IgD-negative memory B cell (primary cell): ENCODE measurements around the gene NBEA. TPM values are rescaled to one million over a fixed set of nuclear protein-coding genes. Genes with fewer than 3 reads are reported as not detected.
A peak's percentile ranks its signal among the peaks of the same experiment; 100 is the strongest.
"Not testable (repeated sequence)": the region's sequence is repeated elsewhere in the genome, so short reads cannot be mapped to it uniquely, and the experiment has no call there.

Experiments used
- H3K27ac Mint-ChIP-seq, 3 donors: one replicate each; pipeline ENCODE4 v1.8.0; 2020 to 2022; ENCODE audit warnings: mild to moderate bottlenecking in 3 of 3, mixed read lengths in 3 of 3, moderate library complexity in 1 of 3
- H3K27me3 Mint-ChIP-seq: one replicate; pipeline ENCODE4 v1.8.0; 2021; ENCODE audit warnings: mixed read lengths
- H3K36me3 Mint-ChIP-seq: one replicate; pipeline ENCODE4 v1.8.0; 2020; ENCODE audit warnings: mild to moderate bottlenecking, mixed read lengths
- H3K4me1 Mint-ChIP-seq, 3 donors: one replicate each; pipeline ENCODE4 v1.8.0; 2020 to 2022; ENCODE audit warnings: mixed read lengths in 3 of 3, mild to moderate bottlenecking in 1 of 3
- H3K4me3 Mint-ChIP-seq, 4 donors: one replicate each; pipeline ENCODE4 v1.8.0; 2020 to 2022; ENCODE audit warnings: mild to moderate bottlenecking in 4 of 4, mixed read lengths in 4 of 4, moderate library complexity in 3 of 4
- H3K9me3 Mint-ChIP-seq, 3 donors: one replicate each; pipeline ENCODE4 v1.8.0; 2020 to 2021; ENCODE audit warnings: mixed read lengths in 3 of 3, mild to moderate bottlenecking in 1 of 3
- polyA plus RNA-seq: library from polyadenylated mRNA; unstranded; fragments of 300-500 nt; fragmentation: Illumina TruSeq; gene quantifications from one replicate; pipeline ENCODE4 v1.2.3, GENCODE V29; 2021

NBEA gene
- polyA plus RNA-seq, 1 donor from 2014 or later: 0.61 TPM

DNA sequence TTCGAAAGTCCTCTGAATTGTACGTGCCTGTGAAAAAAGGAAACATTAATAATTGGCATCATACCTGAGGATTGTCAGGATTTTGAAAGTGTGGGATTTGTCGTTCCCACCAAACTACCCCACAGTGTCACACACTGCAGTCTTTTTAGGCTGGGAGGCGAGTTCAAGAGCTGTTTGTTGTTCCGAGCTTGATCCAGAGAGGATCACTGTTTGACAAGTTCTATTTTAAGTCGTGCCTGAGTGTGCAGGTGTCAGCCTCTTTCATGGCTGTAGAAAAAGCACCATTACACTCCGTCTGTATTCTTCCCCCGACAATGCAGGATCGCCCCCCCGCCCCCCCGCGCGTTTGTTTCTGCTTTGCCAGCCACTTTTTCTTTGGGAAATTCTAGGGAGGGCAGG, 635 bp upstream of the NBEA start:
- Mint-ChIP-seq H3K27ac (peak overlapping the region in 2 of 3 donors; percentile 59 to 70), H3K4me1 (peaks cover 12 to 22% (median 14%) of the 10 kb centered on the region in 3 donors), H3K4me3 (peak overlapping the region; percentile 76 to 97 (median 95)), H3K9me3 (no peaks in the 10 kb centered on the region), H3K36me3 (peaks cover 2% of the 10 kb centered on the region), H3K27me3 (peaks cover 15% of the 10 kb centered on the region)

DNA sequence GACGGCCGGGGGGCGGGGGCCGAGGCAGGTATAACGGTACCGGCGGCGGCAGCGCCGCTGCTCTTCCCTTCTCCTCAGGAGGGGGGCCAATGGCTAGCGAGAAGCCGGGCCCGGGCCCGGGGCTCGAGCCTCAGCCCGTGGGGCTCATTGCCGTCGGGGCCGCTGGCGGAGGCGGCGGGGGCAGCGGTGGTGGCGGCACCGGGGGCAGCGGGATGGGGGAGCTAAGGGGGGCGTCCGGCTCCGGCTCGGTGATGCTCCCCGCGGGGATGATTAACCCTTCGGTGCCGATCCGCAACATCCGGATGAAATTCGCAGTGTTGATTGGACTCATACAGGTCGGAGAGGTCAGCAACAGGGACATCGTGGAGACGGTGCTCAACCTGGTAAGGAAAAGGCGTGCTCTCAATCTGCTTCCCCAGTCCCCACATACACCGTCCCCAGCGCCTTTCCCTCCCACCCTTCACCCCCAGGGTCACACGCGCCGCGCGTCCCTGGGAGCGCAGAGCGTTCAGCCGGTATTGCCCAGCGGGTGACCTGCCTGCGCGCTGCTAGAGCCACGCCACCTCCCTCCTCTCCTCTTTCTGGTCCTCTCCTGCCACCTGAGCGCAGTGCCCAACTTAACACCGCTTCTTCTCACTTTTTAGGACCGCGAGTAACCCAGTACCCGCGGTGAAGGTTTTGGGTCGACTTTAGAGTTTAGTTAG, 814 bp downstream of the NBEA start:
- H3K4me3 Mint-ChIP-seq: peak overlapping the region; percentile 76 to 97 (median 95)
- H3K27me3 Mint-ChIP-seq: peaks cover 11% of the 10 kb centered on the region
- peaks cover 12 to 22% (median 14%) of the 10 kb centered on the region in 3 donors for H3K4me1 Mint-ChIP-seq
- no peaks in the 10 kb centered on the region for H3K9me3 Mint-ChIP-seq
- H3K27ac Mint-ChIP-seq: peak overlapping the region; percentile 2 to 84 (median 48)
- peaks cover 3% of the 10 kb centered on the region for H3K36me3 Mint-ChIP-seq

DNA sequence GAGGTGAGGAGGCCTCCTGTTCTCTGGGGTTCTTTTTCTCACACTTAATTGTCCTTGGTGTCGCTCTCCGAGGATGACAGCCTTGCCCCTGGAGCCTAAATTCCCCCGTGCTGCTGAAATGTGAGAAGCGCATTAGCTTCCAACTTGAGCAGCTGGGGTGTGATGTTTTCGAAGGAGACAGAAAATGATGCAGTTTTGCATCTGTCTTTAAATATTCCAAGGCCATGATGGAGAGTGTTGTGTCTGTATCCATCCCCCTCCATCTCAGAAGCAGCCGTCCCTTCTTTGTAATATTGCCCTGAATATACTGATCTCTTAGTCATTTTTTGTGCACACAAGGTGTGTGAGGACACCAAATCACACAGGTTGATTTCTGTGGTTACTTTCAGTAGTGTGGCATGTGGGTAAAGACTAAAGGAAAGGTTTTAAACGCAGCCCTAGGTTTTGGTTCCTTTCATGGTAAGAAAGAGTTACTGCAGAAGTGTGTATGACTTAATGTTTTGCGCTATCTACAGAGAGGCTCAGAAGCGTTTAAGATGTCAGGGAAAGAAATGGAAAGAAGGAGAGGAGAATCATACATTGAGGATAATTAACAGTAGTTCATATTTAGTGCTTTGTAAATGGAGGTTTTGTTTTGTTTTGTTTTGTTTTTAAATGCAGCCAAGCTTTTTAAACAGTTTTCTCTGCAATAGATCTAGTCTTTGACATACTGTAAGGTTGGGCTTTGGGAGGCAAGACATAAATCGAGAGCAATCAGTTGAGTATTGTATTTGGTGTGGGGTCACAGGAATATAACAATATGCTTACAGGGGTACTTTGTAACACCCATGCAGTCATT, 1.6 kb downstream of the NBEA start:
- H3K9me3 Mint-ChIP-seq: no peaks in the 10 kb centered on the region
- H3K27ac Mint-ChIP-seq: peak overlapping the region; percentile 2 to 84 (median 48)
- peak overlapping the region; percentile 76 to 97 (median 95) for H3K4me3 Mint-ChIP-seq
- H3K36me3 Mint-ChIP-seq: peaks cover 3% of the 10 kb centered on the region
- peaks cover 12 to 22% (median 17%) of the 10 kb centered on the region in 3 donors for H3K4me1 Mint-ChIP-seq
- peaks cover 11% of the 10 kb centered on the region for H3K27me3 Mint-ChIP-seq

DNA sequence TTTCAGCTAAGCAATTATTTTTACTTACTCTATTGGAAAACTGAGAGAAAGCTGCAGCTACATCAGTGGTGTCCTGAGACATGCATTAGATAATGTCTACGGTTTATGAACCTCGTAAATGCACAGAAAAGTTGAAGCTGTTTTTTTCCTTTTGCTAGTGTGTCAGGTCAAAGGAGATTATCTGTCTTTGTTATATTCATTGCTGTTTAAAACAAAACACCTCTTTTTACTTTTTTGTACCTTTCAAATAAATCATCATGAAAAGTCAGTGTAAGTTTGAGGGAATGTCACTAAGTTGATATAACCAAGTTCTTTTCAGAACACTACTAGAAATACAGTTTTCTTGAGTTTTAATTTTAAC, 2.2 kb downstream of the NBEA start:
- Mint-ChIP-seq H3K4me1 (peaks cover 12 to 22% (median 17%) of the 10 kb centered on the region in 3 donors), H3K36me3 (peaks cover 3% of the 10 kb centered on the region), H3K9me3 (no peaks in the 10 kb centered on the region), H3K27me3 (peaks cover 11% of the 10 kb centered on the region), H3K4me3 (peak overlapping the region in 1 of 4 donors; percentile 76), H3K27ac (no peak overlapping the region)

DNA sequence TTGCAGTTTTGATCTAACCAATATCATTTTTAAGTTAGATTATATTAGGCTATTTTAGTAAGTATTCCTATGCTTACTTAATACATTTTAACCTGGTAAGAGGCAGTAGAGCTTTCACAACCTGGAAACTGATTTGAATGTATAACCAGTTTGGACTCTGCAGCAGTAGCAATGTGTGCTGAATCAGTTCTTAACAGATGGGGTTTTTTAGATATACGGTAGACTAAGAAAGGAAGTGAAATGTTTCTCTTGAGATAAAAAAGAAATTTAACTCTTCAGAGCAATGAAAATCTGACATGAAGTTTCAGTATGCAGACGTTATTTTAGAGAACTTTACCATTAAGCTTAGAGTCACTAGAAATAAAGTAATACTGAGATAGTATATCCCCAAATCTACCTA, 2.7 kb downstream of the NBEA start:
- Mint-ChIP-seq H3K27me3 (peaks cover 11% of the 10 kb centered on the region), H3K9me3 (no peaks in the 10 kb centered on the region), H3K36me3 (peaks cover 3% of the 10 kb centered on the region), H3K4me3 (no peak overlapping the region), H3K27ac (no peak overlapping the region), H3K4me1 (peaks cover 12 to 22% (median 17%) of the 10 kb centered on the region in 3 donors)

DNA sequence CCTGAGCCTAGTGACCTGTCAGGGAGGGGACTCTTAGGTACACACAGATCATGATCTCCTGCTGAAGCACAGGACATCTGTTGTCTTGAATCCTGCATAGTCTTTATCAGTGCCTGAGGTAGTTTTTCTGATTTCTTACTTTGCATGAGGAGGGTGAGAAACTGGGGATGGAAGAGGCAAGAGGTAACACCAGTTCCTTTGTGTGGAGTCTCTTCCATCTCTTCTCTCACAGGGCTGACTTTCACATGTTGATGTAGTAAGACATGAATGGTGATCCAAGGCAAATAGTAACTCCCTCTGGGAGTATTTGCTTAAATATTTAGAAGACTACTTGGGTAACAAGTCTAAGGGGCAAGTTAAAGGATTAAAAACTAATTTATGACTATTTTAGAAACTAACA, 9.5 kb downstream of the NBEA start:
- Mint-ChIP-seq H3K9me3 (peaks cover 0 to 2% (median 0%) of the 10 kb centered on the region in 3 donors), H3K4me1 (peaks cover 0 to 4% (median 0%) of the 10 kb centered on the region in 3 donors), H3K36me3 (peaks cover 7% of the 10 kb centered on the region), H3K27ac (no peak overlapping the region), H3K4me3 (no peak overlapping the region), H3K27me3 (no peaks in the 10 kb centered on the region)

DNA sequence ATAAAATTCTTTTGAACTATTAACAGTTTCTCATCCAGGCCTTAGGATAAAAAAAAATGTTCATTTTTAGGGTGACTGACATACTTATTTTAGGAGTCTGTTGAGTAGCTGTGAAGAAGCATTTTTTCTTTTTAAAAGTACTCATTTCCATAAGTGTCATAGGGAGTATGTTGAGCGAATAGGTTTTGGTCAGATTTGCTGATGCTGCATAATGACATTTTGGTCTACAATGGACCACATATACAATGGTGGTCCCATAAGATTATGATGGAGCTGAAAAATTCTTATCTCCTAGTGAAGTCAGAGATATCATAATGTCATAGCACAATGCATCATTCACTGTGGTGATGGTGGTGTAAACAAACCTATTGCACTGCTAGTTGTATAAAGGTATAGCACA, 17.4 kb downstream of the NBEA start:
- no peaks in the 10 kb centered on the region for H3K9me3 Mint-ChIP-seq
- H3K4me3 Mint-ChIP-seq: no peak overlapping the region
- peaks cover 0 to 2% (median 0%) of the 10 kb centered on the region in 3 donors for H3K4me1 Mint-ChIP-seq
- H3K27ac Mint-ChIP-seq: no peak overlapping the region
- H3K27me3 Mint-ChIP-seq: no peaks in the 10 kb centered on the region
- H3K36me3 Mint-ChIP-seq: peaks cover 2% of the 10 kb centered on the region

DNA sequence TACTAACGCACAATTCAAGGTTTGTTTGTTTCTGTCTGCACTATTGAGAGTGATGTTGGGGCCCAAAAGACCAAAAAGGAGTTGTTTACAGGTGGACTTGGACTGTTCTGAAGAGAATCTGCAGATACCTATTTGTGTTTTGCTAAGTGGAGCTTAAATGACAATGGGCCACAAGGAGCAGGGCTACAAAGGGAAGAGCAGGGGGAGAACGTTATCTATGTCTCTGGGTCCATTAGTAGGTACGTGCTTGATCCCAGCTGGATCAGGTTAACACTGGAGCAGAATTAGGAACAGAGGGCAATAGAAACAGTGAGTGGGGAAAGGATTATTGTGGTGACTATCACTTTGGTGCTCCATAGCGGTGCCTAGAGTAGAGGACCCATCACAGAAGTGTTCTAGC, 22.5 kb downstream of the NBEA start:
- Mint-ChIP-seq H3K36me3 (no peaks in the 10 kb centered on the region), H3K4me3 (no peak overlapping the region)

DNA sequence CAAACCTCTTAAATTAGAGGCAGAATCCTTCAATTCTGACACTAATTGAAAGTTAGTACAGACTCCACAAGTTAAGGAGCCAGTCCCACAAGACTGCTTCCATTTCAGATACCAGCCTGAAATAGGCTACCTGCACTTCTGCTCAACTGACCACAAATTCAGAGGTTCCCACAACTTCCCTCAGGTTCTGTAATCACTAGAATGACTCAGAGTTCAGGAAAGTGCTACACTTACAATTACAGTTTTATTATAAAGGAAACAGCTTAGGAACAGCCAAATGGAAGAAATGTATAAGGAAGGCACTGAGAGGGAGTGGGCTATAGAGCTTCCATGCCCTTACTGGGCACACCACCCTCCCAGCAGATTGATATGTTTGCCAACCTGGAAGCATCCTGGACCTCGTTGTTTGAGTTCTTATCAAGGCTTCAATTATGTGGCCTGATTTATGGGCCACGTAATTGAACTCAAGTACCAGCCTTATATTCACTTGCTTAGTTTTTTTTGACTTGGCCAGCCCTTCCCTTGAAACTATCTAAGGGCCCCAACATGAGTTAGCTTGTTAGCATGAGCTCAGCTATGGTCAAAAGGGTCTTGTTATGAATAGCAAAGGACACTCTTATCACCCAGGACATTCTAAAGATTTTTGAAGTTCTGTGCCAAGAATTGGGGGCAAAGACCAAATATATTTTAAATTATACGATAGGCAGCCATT, 25.9 kb downstream of the NBEA start:
- Mint-ChIP-seq H3K4me3 (no peak overlapping the region), H3K27me3 (no peaks in the 10 kb centered on the region), H3K27ac (no peak overlapping the region), H3K9me3 (peaks cover 5 to 6% (median 6%) of the 10 kb centered on the region in 3 donors), H3K4me1 (peaks cover 0 to 1% (median 1%) of the 10 kb centered on the region in 3 donors), H3K36me3 (peaks cover 2% of the 10 kb centered on the region)

More for the DNA sequence above, 22.5 kb downstream of the NBEA start:
- Mint-ChIP-seq H3K4me1 (peaks cover 0 to 2% (median 1%) of the 10 kb centered on the region in 3 donors), H3K27ac (no peak overlapping the region), H3K9me3 (no peaks in the 10 kb centered on the region), H3K27me3 (no peaks in the 10 kb centered on the region)

DNA sequence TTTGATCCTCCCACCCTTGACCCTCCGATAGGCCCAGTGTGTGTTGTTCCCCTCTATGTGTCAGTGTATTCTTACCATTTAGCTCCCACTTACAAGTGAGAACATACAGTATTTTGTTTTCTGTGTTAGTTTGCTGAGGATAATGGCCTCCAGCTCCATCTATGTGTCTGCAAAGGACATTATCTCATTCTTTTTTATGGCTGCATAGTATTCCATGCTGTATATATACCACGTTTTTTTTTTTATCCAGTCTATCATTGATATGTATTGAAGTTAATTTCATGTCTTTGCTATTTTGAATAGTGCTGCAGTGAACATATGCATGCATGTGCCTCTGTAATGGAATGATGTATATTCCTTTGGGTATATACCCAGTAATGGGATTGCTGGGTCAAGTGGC, 27.5 kb downstream of the NBEA start:
- H3K36me3 Mint-ChIP-seq, H3K9me3 Mint-ChIP-seq, H3K4me3 Mint-ChIP-seq, H3K27ac Mint-ChIP-seq, H3K4me1 Mint-ChIP-seq, H3K27me3 Mint-ChIP-seq: not testable (repeated sequence)

DNA sequence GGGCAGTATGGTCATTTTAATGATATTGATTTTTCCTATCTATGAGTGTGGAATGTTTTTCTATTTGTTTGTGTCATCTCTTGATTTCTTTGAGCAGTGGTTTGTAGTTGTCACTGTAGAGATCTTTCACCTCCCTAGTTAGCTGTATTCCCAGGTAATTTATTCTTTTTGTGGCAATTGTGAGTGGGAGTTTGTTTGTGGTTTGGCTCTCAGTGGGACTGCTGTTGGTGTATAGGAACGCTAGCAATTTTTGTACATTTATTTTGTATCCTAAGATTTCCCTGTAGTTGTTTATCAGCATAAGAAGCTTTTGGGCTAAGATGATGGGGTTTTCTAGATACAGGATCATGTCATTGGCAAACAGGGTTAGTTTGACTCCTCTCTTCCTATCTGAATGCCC, 28.9 kb downstream of the NBEA start:
- Mint-ChIP-seq H3K27ac (no peak overlapping the region), H3K36me3 (peaks cover 3% of the 10 kb centered on the region), H3K4me1 (peaks cover 0 to 1% (median 1%) of the 10 kb centered on the region in 3 donors), H3K4me3 (no peak overlapping the region), H3K9me3 (peaks cover 6 to 10% (median 9%) of the 10 kb centered on the region in 3 donors), H3K27me3 (no peaks in the 10 kb centered on the region)

DNA sequence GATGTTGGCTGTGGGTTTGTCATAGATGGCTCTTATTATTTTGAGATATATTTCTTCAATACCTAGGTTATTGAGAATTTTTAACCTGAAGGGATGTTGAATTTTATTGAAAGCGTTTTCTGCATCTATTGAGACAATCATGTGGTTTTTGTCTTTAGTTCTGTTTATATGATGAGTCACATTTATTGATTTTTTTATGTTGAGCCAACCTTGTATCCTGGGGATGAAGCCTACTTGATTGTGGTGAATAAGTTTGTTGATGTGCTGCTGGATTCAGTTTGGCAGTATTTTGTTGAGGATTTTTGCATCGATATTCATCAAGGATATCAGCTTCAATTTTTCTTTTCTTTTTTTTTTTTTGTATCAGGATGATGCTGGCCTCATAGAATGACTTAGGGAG, 29.4 kb downstream of the NBEA start:
- peaks cover 6 to 10% (median 10%) of the 10 kb centered on the region in 3 donors for H3K9me3 Mint-ChIP-seq
- H3K36me3 Mint-ChIP-seq: peaks cover 3% of the 10 kb centered on the region
- no peaks in the 10 kb centered on the region for H3K27me3 Mint-ChIP-seq
- no peak overlapping the region for H3K4me3 Mint-ChIP-seq
- peaks cover 0 to 1% (median 1%) of the 10 kb centered on the region in 3 donors for H3K4me1 Mint-ChIP-seq
- no peak overlapping the region for H3K27ac Mint-ChIP-seq

DNA sequence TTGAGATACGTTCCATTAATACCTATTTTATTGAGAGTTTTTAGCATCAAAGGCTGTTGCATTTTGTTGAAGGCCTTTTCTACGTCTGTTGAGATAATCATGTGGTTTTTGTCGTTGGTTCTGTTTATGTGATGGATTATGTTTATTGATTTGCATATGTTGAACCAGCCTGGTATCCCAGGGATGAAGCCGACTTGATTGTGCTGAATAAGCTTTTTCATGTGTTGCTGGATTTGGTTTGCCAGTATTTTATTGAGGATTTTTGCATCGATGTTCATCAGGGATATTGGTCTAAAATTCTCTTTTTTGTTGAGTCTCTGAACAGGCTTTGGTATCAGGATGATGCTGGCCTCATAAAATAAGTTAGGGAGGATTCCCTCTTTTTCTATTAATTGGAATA, 43.1 kb downstream of the NBEA start:
- H3K27me3 Mint-ChIP-seq, H3K36me3 Mint-ChIP-seq, H3K4me3 Mint-ChIP-seq, H3K27ac Mint-ChIP-seq, H3K4me1 Mint-ChIP-seq: not testable (repeated sequence)
- H3K9me3 Mint-ChIP-seq: peaks cover 9 to 21% (median 13%) of the 10 kb centered on the region in 3 donors

DNA sequence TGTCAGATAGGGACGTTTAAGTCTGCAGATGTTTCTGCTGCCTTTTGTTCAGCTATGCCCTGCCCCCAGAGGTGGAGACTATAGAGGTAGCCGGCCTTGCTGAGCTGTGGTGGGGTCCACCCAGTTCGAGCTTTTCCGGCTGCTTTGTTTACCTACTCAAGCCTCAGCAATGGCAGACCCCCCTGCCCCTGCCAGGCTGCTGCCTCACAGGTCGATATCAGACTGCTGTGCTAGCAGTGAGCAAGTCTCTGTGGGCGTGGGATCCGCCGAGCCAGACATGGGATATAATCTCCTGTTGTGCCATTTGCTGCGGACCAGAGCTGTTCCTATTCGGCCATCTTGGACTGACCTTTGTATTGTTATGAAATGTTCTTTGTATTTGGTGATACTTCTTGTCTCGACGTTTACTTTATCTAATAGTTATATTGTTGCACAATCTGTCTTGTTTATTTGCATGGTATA, 46.3 kb downstream of the NBEA start:
- Mint-ChIP-seq H3K4me1 (peaks cover 0 to 4% (median 2%) of the 10 kb centered on the region in 3 donors), H3K27me3 (no peaks in the 10 kb centered on the region), H3K9me3 (peaks cover 13 to 33% (median 24%) of the 10 kb centered on the region in 3 donors), H3K36me3 (peaks cover 6% of the 10 kb centered on the region), H3K27ac (no peak overlapping the region), H3K4me3 (no peak overlapping the region)
